PFSK-1 (cell line): Measurements from ENCODE around the gene SLMAP.

Source experiments
- FOXP2 ChIP-seq: optimal IDR thresholded peaks from 2 replicates; pipeline ENCODE3; 2011; ENCODE audit warnings: borderline replicate concordance, control low read depth, inconsistent platforms; ENCODE audit not compliant: insufficient read depth; ENCODE audit errors: extremely low read length, extremely low read depth
- POLR2AphosphoS5 ChIP-seq: IDR thresholded peaks from 2 replicates; pipeline ENCODE4 v1.6.1; 2012; ENCODE audit warnings: low read depth, mild to moderate bottlenecking, control low read depth, low read length, moderate library complexity
- SIN3A ChIP-seq: IDR thresholded peaks from 2 replicates; pipeline ENCODE4 v1.6.1; 2012; ENCODE audit warnings: mild to moderate bottlenecking, low read length, moderate library complexity, borderline replicate concordance; ENCODE audit not compliant: insufficient read depth
- TAF1 ChIP-seq: IDR thresholded peaks from 2 replicates; pipeline ENCODE4 v1.6.1; 2012; ENCODE audit warnings: low read length, control low read depth, borderline replicate concordance; ENCODE audit not compliant: insufficient read depth
- TF ChIP-seq, protein P1 (sequence below), 2 experiments: IDR thresholded peaks; 2 replicates each; pipeline versions ENCODE4 v1.6.1 to v1.8.0; 2011 to 2012; ENCODE audit warnings: low read depth in 2 of 2, low read length in 2 of 2, control low read depth in 1 of 2, inconsistent platforms in 1 of 2, mild to moderate bottlenecking in 1 of 2, moderate library complexity in 1 of 2; ENCODE audit not compliant: insufficient read depth in 1 of 2

Gene SLMAP

DNA sequence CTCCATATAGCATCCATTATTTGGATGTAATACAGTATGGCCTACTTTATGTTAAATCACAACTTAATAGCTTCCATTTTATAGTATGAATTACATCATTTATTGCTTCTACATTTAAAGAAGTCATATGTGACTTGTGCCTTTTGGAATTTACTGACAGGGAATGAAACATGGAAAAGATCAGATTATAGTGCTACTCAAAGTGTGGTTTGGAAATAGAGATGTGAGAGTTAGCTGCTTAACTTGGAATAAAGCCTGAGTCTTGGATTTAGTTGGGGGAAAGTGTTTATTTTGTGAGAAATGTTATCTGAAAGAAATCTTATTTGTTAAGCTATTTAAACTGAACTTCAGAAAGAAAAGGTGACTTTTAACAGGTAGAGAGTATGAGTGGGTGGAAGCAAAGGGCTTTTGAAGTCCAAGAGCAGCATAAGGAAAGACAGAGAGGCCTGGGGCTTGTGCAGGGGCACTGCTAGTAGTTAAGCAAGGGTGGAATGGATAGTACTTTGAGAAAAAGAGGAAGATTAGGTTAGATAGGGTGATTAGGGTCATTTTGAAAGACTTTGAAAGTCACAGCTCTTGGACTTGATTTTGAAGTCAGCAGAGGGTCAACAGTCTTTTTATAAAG lies 60.5 kb downstream of the SLMAP start:
- TF ChIP-seq SIN3A, result no peak
- TF ChIP-seq, protein P1, sequence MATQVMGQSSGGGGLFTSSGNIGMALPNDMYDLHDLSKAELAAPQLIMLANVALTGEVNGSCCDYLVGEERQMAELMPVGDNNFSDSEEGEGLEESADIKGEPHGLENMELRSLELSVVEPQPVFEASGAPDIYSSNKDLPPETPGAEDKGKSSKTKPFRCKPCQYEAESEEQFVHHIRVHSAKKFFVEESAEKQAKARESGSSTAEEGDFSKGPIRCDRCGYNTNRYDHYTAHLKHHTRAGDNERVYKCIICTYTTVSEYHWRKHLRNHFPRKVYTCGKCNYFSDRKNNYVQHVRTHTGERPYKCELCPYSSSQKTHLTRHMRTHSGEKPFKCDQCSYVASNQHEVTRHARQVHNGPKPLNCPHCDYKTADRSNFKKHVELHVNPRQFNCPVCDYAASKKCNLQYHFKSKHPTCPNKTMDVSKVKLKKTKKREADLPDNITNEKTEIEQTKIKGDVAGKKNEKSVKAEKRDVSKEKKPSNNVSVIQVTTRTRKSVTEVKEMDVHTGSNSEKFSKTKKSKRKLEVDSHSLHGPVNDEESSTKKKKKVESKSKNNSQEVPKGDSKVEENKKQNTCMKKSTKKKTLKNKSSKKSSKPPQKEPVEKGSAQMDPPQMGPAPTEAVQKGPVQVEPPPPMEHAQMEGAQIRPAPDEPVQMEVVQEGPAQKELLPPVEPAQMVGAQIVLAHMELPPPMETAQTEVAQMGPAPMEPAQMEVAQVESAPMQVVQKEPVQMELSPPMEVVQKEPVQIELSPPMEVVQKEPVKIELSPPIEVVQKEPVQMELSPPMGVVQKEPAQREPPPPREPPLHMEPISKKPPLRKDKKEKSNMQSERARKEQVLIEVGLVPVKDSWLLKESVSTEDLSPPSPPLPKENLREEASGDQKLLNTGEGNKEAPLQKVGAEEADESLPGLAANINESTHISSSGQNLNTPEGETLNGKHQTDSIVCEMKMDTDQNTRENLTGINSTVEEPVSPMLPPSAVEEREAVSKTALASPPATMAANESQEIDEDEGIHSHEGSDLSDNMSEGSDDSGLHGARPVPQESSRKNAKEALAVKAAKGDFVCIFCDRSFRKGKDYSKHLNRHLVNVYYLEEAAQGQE (IDR thresholded peaks at IDR 0.05; ENCODE audit: insufficient read depth in 1 of 2, low read depth in 2 of 2, low read length in 2 of 2), result no peak
- no peak for TF ChIP-seq TAF1
- no peak for TF ChIP-seq POLR2AphosphoS5
- TF ChIP-seq FOXP2, result no peak

DNA sequence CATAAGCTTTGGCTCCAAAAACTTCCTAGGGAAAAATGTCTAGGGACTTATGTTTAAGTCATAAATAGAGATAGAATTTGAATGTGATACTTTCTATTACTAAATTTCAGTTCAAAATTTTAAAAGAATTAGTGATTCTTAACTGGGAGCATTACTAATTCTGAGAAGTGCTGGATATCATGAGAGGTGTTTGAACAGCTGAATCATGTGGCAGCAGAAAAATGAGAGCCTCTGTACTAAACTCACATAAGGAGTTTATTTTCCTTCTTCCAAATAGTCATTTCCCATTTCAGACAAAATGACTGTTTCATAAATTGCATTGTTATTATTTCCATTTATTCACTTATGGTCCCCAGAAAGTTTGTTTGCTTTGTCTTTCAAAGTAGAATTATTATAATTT lies 62.7 kb downstream of the SLMAP start:
- TF ChIP-seq FOXP2, result no peak
- TF ChIP-seq SIN3A, result no peak
- TF ChIP-seq POLR2AphosphoS5, result no peak
- no peak for TF ChIP-seq TAF1
- TF ChIP-seq, protein P1 (IDR thresholded peaks at IDR 0.05; ENCODE audit: insufficient read depth in 1 of 2, low read depth in 2 of 2, low read length in 2 of 2), result no peak

DNA sequence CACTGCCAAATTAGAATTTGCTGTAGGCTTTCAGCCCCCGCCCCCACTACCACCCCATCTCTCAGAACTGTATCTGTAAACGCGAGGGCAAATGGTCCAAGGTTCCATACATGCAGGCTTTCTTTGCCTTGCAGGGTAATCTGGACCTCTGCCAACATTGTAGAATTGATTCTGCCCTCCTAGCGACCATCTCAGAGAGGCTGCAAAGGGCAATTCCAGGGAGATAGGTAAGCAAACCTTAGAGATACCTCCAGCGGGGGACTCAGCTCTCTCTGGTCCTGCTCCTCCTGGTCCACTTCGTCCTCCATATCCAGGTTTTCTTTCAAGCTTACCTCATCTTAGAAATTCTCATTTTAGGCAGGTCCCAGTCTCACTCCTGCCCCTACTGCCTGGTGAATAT lies 64.4 kb downstream of the SLMAP start:
- no peak for TF ChIP-seq SIN3A
- TF ChIP-seq, protein P1 (IDR thresholded peaks at IDR 0.05; ENCODE audit: insufficient read depth in 1 of 2, low read depth in 2 of 2, low read length in 2 of 2), result no peak
- no peak for TF ChIP-seq FOXP2
- TF ChIP-seq POLR2AphosphoS5, result no peak
- TF ChIP-seq TAF1, result no peak

DNA sequence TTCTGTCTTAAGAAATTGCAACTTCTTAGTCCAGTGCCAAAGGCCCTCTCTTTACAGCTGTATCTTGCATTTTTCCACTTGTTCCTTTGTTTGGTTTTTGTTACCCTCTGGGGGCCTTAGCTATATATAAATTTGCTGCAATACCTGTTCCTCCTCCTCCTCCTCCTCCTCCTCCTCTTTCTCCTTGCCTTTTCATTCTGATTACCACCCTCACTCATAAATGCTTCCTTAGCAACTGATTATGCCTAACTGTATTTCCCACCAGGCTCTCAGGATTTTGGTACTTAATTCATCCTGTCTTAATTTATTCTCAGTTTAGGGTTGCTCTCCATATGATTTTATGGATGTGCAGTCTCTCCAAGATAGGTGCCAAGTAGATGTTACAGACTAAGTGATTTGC lies 65.7 kb downstream of the SLMAP start:
- no peak for TF ChIP-seq FOXP2
- no peak for TF ChIP-seq SIN3A
- TF ChIP-seq, protein P1 (IDR thresholded peaks at IDR 0.05; ENCODE audit: insufficient read depth in 1 of 2, low read depth in 2 of 2, low read length in 2 of 2), result no peak
- TF ChIP-seq POLR2AphosphoS5, result no peak
- TF ChIP-seq TAF1, result no peak
